Measurements from ENCODE around the gene VGLL4. TPM values are rescaled to one million over a fixed set of nuclear protein-coding genes. Genes with fewer than 3 reads are reported as not detected.

The VGLL4 gene
- total RNA-seq, 6 donors from 2014 or later: 46.5 to 93.6 (median 60.1) TPM

DNA sequence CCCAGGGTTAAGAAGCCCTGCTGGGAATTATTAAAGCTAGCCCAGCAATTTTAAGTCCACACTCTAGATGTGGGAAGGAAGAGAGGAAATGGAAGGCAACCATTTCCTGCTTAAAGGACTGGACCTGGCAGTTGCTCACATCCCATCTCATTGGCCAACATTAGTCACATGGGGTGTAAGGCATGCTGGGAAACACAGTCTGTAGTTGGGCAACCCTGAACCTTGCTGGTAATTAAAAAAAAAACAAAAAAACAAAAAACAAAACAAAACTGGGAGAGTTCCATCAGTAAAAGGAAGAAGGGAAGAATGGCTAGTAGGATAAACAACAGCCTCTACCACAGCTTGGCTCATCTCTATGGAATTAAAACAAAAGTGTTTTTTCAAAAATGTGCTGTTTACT is 136.0 kb downstream of the VGLL4 start:
- H3K27ac ChIP-seq: peak overlapping the region in 3 of 4 donors; percentile 40 to 73 (median 70)
- H3K9me3 ChIP-seq: no peaks in the 10 kb centered on the region
- DNase-seq (no peak), ATAC-seq (ENCODE audit: low FRiP score in 2 of 2) (no peak)
- TF ChIP-seq POLR2A (IDR thresholded peaks at IDR 0.05) (no peak), EP300 (IDR thresholded peaks at IDR 0.05) (no peak), CTCF (IDR thresholded peaks at IDR 0.05) (no peak), POLR2AphosphoS5 (IDR thresholded peaks at IDR 0.05) (no peak)
- no peaks in the 10 kb centered on the region for H3K27me3 ChIP-seq
- H3K4me1 ChIP-seq: peaks cover 21 to 31% (median 29%) of the 10 kb centered on the region in 4 donors
- no peak overlapping the region for H3K4me3 ChIP-seq
- no peaks in the 10 kb centered on the region for H3K36me3 ChIP-seq

Small RNA genes lying within 50 kb of the gene (small RNA-seq; reads per million reads assigned to genes)
- gene AC022001.1: 0 reads per million in 4 donors

Other genes starting within 250 kb of the VGLL4 start
- gene TAMM41, start 203.0 kb upstream of the VGLL4 start, total RNA-seq: 10 to 100 TPM; 13.2 to 38.8 (median 14.9) TPM